Caco-2 (cell line): Measurements from ENCODE around the gene EGFL8. TPM values are rescaled to one million over a fixed set of nuclear protein-coding genes. Genes with fewer than 3 reads are reported as not detected.
"Not testable (repeated sequence)": the region's sequence is repeated elsewhere in the genome, so short reads cannot be mapped to it uniquely, and the experiment has no call there.

Experiments
- BruUV-seq: library from RNA; stranded (reverse); fragments of 400-500 nt; replicated peaks from 2 replicates; lab custom pipeline; 2021; lab: Mats Ljungman, UMichigan
- CTCF ChIA-PET: fragments of 300-600 bp; sonication (Branson Sonifier 250); formaldehyde crosslinking; loops from one replicate; lab custom pipeline; 2022; ENCODE audit warnings: antibody characterized with exemption; lab: Charles Lee
- POLR2A ChIA-PET: fragments of 300-600 bp; sonication (Branson Sonifier 250); formaldehyde crosslinking; loops from one replicate; lab custom pipeline; 2022; ENCODE audit warnings: antibody characterized with exemption; lab: Charles Lee
- DNase-seq, 2 experiments: peaks; one replicate each; pipeline versions ENCODE4 v3.0.0 to v3.0.0-alpha.2; 2020 to 2022
- H3K27me3 ChIP-seq: replicated peaks from 2 replicates; pipeline ENCODE4 v1.6.0; 2011; ENCODE audit warnings: low read length; ENCODE audit not compliant: control insufficient read depth, insufficient read depth
- H3K36me3 ChIP-seq: 2 replicates; pipeline ENCODE4 v1.5.1; 2011; ENCODE audit warnings: low read length; ENCODE audit not compliant: control insufficient read depth, insufficient read depth
- H3K4me1 ChIP-seq: fragments of 250-450 bp; sonication (Bioruptor Pico); 2 replicates; pipeline ENCODE4 v1.5.1; 2020; ENCODE audit warnings: mild to moderate bottlenecking
- H3K4me3 ChIP-seq: 2 replicates; pipeline ENCODE4 v1.5.1; 2011; ENCODE audit warnings: low read depth, mild to moderate bottlenecking, control low read depth, low read length
- H3K9me3 ChIP-seq: fragments of 250-450 bp; sonication (Bioruptor Pico); 2 replicates; pipeline ENCODE4 v1.5.1; 2020; ENCODE audit warnings: mild to moderate bottlenecking, moderate library complexity
- H3K27ac Mint-ChIP-seq: one replicate; pipeline ENCODE4 v1.8.0; 2022; ENCODE audit warnings: mixed read lengths; ENCODE audit not compliant: unreplicated experiment
- H3K27me3 Mint-ChIP-seq: one replicate; pipeline ENCODE4 v1.8.0; 2022; ENCODE audit warnings: mixed read lengths; ENCODE audit not compliant: insufficient read depth, unreplicated experiment
- H3K36me3 Mint-ChIP-seq: one replicate; pipeline ENCODE4 v1.8.0; 2022; ENCODE audit warnings: mild to moderate bottlenecking, mixed read lengths; ENCODE audit not compliant: insufficient read depth, unreplicated experiment
- H3K4me1 Mint-ChIP-seq: one replicate; pipeline ENCODE4 v1.8.0; 2022; ENCODE audit warnings: low read depth, mixed read lengths; ENCODE audit not compliant: unreplicated experiment
- H3K4me3 Mint-ChIP-seq: one replicate; pipeline ENCODE4 v1.8.0; 2022; ENCODE audit warnings: mild to moderate bottlenecking, moderate library complexity, mixed read lengths; ENCODE audit not compliant: unreplicated experiment
- H3K9me3 Mint-ChIP-seq: one replicate; pipeline ENCODE4 v1.8.0; 2022; ENCODE audit warnings: mixed read lengths; ENCODE audit not compliant: unreplicated experiment
- CTCF ChIP-seq, 2 experiments: fragments of 200-600 bp in 1 of 2; IDR thresholded peaks; 1 replicate in 1 of 2; 2 replicates in 1 of 2; pipeline versions ENCODE4 v1.5.1 to v1.8.0; 2011 to 2022; ENCODE audit warnings: antibody characterized with exemption in 1 of 2, control low read depth in 1 of 2, inconsistent platforms in 1 of 2, low read depth in 1 of 2, low read length in 1 of 2, mild to moderate bottlenecking in 1 of 2, moderate library complexity in 1 of 2; ENCODE audit not compliant: insufficient read depth in 1 of 2, severe bottlenecking in 1 of 2, unreplicated experiment in 1 of 2
- intact Hi-C: fragments of 100-400 bp; cut with micrococcal nuclease; formaldehyde crosslinking; loops from one replicate; pipeline ENCODE4 v1.10.0; 2022; ENCODE audit not compliant: unreplicated experiment
- total RNA-seq: library from RNA; stranded (reverse); gene quantifications from 2 replicates; pipeline ENCODE4 v1.2.3, GENCODE V29; 2022

The EGFL8 gene
- total RNA-seq, 1 experiment from 2014 or later = 45.0 TPM

GRCh38 chr6:32210191-32210601 lies 45.8 kb downstream of the EGFL8 start:
- Histone ChIP-seq H3K9me3 (0 out of 2 replicates have a peak, but pooled peaks cover 3% of the 10 kb centered on the region), H3K36me3 (no peaks in the 10 kb centered on the region), H3K27me3 (no peaks in the 10 kb centered on the region), H3K4me1 (no peaks in the 10 kb centered on the region), H3K4me3 (no peak overlapping the region)
- intact Hi-C loops = no loop called here
- H3K4me3 Mint-ChIP-seq = no peak overlapping the region
- no TSS peak for BruUV-seq
- H3K36me3 Mint-ChIP-seq = no peaks in the 10 kb centered on the region
- CTCF ChIA-PET = no interaction called here
- H3K4me1 Mint-ChIP-seq = peaks cover 10% of the 10 kb centered on the region
- no peaks in the 10 kb centered on the region for H3K9me3 Mint-ChIP-seq
- no peak for TF ChIP-seq CTCF (IDR thresholded peaks at IDR 0.05; ENCODE audit: insufficient read depth in 1 of 2, low read depth in 1 of 2, low read length in 1 of 2, severe bottlenecking in 1 of 2, unreplicated experiment in 1 of 2)
- POLR2A ChIA-PET = no interaction called here
- peak overlapping the region; percentile 9 for H3K27ac Mint-ChIP-seq
- H3K27me3 Mint-ChIP-seq = no peaks in the 10 kb centered on the region
- DNase-seq = no peak

DNA sequence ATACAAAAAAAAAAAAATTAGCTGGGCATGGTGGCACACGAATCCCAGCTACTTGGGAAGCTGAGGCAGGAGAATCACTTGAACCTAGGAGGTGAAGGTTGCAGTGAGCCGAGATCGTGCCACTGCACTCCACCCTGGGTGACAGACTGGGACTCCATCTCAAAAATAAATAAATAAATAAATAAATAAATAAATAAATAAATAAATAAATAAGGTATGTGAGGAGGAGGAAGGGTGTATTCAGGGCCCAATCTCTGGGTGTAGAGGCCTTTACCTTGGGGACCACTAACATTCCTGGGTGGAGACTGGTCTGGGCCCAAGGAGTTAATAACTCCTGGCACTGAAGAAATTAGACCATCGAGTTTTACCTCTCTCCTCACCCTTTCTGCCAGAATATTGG lies 47.0 kb downstream of the EGFL8 start:
- BruUV-seq, CTCF ChIA-PET, POLR2A ChIA-PET: not testable (repeated sequence)

DNA sequence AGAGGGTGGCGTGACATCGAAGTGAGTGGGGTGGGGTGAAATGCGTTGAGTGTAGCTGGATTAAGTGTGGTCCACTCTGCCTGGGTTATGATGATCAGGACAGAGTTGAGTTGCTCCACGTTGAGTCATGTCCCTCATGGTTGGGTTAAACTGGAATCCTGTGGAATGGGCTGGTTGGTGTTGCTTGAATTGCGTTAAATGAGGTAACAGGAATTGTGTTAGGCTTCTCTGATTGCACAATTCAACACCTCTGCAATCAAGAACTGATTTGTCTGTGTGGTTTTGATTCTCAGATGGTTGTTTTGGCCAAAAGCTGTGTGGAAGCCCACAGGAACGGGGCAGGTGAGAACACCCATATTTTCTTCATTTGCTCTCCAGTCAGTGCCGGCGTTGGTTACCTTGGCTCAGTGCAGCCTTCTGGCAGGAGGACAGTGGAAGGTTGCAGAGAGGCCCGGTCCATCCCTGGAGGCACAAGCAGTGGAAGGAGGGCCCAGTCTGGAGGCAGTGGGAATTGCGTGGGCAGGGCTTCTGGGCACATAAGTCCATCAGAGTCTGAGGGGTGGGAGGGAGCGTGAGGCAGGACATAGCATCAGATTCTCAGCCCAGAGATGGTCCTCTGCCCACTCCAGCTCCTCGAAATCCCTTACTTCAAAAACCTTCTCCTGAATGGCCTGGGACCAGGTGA lies 47.8 kb downstream of the EGFL8 start:
- CTCF ChIA-PET = no interaction called here
- H3K4me3 Mint-ChIP-seq = no peak overlapping the region
- no peaks in the 10 kb centered on the region for H3K36me3 ChIP-seq
- H3K27ac Mint-ChIP-seq = no peak overlapping the region
- no peaks in the 10 kb centered on the region; the same call in 1 of the 2 replicates for H3K27me3 ChIP-seq
- peaks cover 10% of the 10 kb centered on the region for H3K4me1 Mint-ChIP-seq
- no peaks in the 10 kb centered on the region for H3K36me3 Mint-ChIP-seq
- no peaks in the 10 kb centered on the region for H3K9me3 Mint-ChIP-seq
- H3K4me3 ChIP-seq = no peak overlapping the region
- intact Hi-C loops = no loop called here
- POLR2A ChIA-PET = no interaction called here
- BruUV-seq = no TSS peak
- no peak for DNase-seq
- no peaks in the 10 kb centered on the region for H3K27me3 Mint-ChIP-seq
- no peak for TF ChIP-seq CTCF (IDR thresholded peaks at IDR 0.05; ENCODE audit: insufficient read depth in 1 of 2, low read depth in 1 of 2, low read length in 1 of 2, severe bottlenecking in 1 of 2, unreplicated experiment in 1 of 2)
- H3K4me1 ChIP-seq = no peaks in the 10 kb centered on the region
- H3K9me3 ChIP-seq = no peaks in the 10 kb centered on the region

More for the DNA sequence above, 47.0 kb downstream of the EGFL8 start:
- H3K27me3 Mint-ChIP-seq, H3K36me3 Mint-ChIP-seq, H3K4me3 Mint-ChIP-seq, intact Hi-C loops, H3K27me3 ChIP-seq, H3K27ac Mint-ChIP-seq, H3K9me3 Mint-ChIP-seq, H3K36me3 ChIP-seq, H3K4me1 ChIP-seq, DNase-seq, H3K9me3 ChIP-seq, H3K4me1 Mint-ChIP-seq, H3K4me3 ChIP-seq: not testable (repeated sequence)
